ENCODE measurements around the gene GP1BB. TPM values are rescaled to one million over a fixed set of nuclear protein-coding genes. Genes with fewer than 3 reads are reported as not detected.

GP1BB gene
- total and polyA plus RNA-seq, 2 of the 13 experiments (the other 11 are each of a cell fraction or from before 2014, with no cell fraction given): not detected

DNA sequence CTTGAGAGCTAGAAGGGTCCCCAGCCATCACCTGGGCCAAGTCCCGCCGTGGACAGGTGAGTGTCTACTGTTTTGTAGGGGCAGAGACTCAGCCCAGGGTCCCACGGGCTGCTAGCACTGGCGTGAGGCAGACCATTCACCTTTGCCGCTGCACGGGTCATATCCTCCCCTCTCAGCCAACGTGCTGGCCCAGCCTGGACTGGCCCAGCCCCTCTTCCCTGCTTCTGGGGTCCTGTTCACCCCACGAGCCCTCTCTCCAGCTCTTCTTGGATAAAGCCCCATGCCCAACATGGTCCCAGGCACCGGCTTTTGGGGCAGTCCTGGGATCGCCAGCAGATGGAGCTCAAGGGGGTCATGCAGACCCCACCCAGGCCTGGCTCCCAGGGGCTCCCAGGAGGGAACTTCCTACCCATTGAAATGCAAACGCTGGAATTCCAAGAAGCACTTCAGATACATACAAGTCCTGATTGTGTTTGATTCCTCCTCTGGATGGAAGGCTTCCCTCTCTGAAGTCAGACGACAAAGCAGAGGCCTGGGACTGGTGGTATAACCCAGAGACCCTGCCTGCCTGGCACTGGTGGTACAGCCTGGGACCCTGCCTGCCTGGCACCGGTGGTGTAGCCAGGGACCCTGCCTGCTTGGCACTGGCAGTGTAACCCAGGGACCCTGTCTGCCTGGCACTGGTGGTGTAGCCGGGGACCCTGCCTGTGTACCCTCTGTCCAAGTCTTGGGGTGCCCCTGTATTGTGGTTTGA, 18.0 kb upstream of the GP1BB start:
- Histone ChIP-seq H3K79me2 (ENCODE audit: insufficient read depth, low read length) (no peaks in the 10 kb centered on the region), H3K36me3 (replicated peaks in 1 of 2; ENCODE audit: control insufficient read depth in 1 of 2, insufficient read depth in 2 of 2, low read length in 2 of 2) (no peaks in the 10 kb centered on the region), H2AFZ (ENCODE audit: low read length) (no peak overlapping the region), H3K27me3 (ENCODE audit: control insufficient read depth in 1 of 2, insufficient read depth in 2 of 2, low read length in 2 of 2) (peaks cover 8 to 64% of the 10 kb centered on the region in 2 experiments; a peak in 4 of 5 replicates), H3K27ac (ENCODE audit: extremely low read length, insufficient read depth, low read length) (no peak overlapping the region), H3K4me2 (ENCODE audit: low read depth, low read length) (no peak overlapping the region), H3K9ac (ENCODE audit: insufficient read depth, low read depth, low read length) (no peak overlapping the region), H3K4me3 (replicated peaks in 1 of 3; ENCODE audit: insufficient read depth in 1 of 3, low read depth in 2 of 3, low read length in 3 of 3) (no peak overlapping the region), H3K9me3 (ENCODE audit: low read length) (no peaks in the 10 kb centered on the region), H4K20me1 (ENCODE audit: insufficient read depth, low read length) (no peaks in the 10 kb centered on the region), H3K4me1 (ENCODE audit: insufficient read depth, low read length) (peaks cover 17% of the 10 kb centered on the region)
- intact Hi-C loops (cut with micrococcal nuclease; ENCODE audit: unreplicated experiment): no loop called here
- WGBS (ENCODE audit: low lambda C conversion rate): 44% methylated on average over 12 of the region's 14 CpGs
- DNase-seq (ENCODE audit: low spot score) (no peak), ATAC-seq (peak; percentile 20; the same call in 2 of the 3 replicates), FAIRE-seq (no peak)
- CTCF ChIA-PET (ENCODE audit: low intra/inter-chr PET ratio, low total read pairs): no interaction called here
- POLR2A ChIA-PET: no interaction called here
- in situ Hi-C loops (cut with HindIII; ENCODE audit: extremely low pct_ligation_motif_present, low pct_unique_long_range_greater_than_20kb): no loop called here
- TF ChIP-seq ZKSCAN1 (IDR thresholded peaks at IDR 0.05; ENCODE audit: low read length): no peak
- TF ChIP-seq, protein P1, sequence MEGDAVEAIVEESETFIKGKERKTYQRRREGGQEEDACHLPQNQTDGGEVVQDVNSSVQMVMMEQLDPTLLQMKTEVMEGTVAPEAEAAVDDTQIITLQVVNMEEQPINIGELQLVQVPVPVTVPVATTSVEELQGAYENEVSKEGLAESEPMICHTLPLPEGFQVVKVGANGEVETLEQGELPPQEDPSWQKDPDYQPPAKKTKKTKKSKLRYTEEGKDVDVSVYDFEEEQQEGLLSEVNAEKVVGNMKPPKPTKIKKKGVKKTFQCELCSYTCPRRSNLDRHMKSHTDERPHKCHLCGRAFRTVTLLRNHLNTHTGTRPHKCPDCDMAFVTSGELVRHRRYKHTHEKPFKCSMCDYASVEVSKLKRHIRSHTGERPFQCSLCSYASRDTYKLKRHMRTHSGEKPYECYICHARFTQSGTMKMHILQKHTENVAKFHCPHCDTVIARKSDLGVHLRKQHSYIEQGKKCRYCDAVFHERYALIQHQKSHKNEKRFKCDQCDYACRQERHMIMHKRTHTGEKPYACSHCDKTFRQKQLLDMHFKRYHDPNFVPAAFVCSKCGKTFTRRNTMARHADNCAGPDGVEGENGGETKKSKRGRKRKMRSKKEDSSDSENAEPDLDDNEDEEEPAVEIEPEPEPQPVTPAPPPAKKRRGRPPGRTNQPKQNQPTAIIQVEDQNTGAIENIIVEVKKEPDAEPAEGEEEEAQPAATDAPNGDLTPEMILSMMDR (CRISPR knock-in tag; IDR thresholded peaks at IDR 0.05): 0 out of 2 replicates have a peak, but pooled peaks have one; percentile 13
- BruUV-seq (replicated peaks): no TSS peak

DNA sequence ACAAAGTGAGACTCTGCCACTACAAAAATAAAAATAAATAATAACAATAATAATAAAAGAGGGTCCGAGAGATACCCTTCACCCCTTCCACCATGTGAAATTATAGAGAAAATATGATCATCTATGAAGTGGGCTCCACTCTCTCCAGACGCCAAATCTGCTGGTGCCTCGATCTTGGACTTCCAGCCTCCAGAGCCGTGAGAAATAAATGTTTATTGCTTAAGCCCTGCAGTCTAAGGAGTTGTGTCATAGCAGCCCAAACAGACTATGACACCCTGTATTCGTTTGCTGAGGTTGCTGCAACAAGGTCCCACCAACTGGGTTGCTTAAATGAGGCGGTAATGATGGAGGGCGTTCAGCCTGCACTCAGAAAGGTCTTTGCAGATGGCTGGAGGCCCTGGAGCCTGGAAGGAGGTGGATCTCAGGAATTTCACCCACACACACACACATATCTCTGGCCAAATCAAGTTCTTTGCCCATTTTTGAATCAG, 16.6 kb upstream of the GP1BB start:
- WGBS (ENCODE audit: low lambda C conversion rate): 29% methylated on average over 6 of the region's 7 CpGs
- in situ Hi-C loops (cut with HindIII; ENCODE audit: extremely low pct_ligation_motif_present, low pct_unique_long_range_greater_than_20kb): no loop called here
- H3K4me2 ChIP-seq (ENCODE audit: low read depth, low read length): no peak overlapping the region
- TF ChIP-seq ZNF451 (CRISPR knock-in tag; IDR thresholded peaks at IDR 0.05): no peak
- TF ChIP-seq ZNF225 (CRISPR knock-in tag; IDR thresholded peaks at IDR 0.05): no peak
- TF ChIP-seq ZKSCAN5 (CRISPR knock-in tag; IDR thresholded peaks at IDR 0.05): no peak
- TF ChIP-seq, protein P2, sequence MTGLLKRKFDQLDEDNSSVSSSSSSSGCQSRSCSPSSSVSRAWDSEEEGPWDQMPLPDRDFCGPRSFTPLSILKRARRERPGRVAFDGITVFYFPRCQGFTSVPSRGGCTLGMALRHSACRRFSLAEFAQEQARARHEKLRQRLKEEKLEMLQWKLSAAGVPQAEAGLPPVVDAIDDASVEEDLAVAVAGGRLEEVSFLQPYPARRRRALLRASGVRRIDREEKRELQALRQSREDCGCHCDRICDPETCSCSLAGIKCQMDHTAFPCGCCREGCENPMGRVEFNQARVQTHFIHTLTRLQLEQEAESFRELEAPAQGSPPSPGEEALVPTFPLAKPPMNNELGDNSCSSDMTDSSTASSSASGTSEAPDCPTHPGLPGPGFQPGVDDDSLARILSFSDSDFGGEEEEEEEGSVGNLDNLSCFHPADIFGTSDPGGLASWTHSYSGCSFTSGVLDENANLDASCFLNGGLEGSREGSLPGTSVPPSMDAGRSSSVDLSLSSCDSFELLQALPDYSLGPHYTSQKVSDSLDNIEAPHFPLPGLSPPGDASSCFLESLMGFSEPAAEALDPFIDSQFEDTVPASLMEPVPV (CRISPR knock-in tag; IDR thresholded peaks at IDR 0.05): no peak
- TF ChIP-seq ZFY (CRISPR knock-in tag; IDR thresholded peaks at IDR 0.05): no peak
- TF ChIP-seq, protein P3, sequence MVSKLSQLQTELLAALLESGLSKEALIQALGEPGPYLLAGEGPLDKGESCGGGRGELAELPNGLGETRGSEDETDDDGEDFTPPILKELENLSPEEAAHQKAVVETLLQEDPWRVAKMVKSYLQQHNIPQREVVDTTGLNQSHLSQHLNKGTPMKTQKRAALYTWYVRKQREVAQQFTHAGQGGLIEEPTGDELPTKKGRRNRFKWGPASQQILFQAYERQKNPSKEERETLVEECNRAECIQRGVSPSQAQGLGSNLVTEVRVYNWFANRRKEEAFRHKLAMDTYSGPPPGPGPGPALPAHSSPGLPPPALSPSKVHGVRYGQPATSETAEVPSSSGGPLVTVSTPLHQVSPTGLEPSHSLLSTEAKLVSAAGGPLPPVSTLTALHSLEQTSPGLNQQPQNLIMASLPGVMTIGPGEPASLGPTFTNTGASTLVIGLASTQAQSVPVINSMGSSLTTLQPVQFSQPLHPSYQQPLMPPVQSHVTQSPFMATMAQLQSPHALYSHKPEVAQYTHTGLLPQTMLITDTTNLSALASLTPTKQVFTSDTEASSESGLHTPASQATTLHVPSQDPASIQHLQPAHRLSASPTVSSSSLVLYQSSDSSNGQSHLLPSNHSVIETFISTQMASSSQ (IDR thresholded peaks at IDR 0.05; ENCODE audit: low read depth): no peak
- TF ChIP-seq, protein P3 (CRISPR knock-in tag; IDR thresholded peaks at IDR 0.05; ENCODE audit: borderline replicate concordance): no peak
- TF ChIP-seq ZNF256 (CRISPR knock-in tag; conservative IDR thresholded peaks at IDR 0.05): no peak
- no peak for TF ChIP-seq GATAD2A (CRISPR knock-in tag; IDR thresholded peaks at IDR 0.05)

More for the DNA sequence above, 16.6 kb upstream of the GP1BB start:
- no peak overlapping the region for H2AFZ ChIP-seq (ENCODE audit: low read length)
- H3K27ac ChIP-seq (ENCODE audit: extremely low read length, insufficient read depth, low read length): no peak overlapping the region
- peaks cover 17% of the 10 kb centered on the region for H3K4me1 ChIP-seq (ENCODE audit: insufficient read depth, low read length)
- CTCF ChIA-PET (ENCODE audit: low intra/inter-chr PET ratio, low total read pairs): no interaction called here
- no peak overlapping the region for H3K9ac ChIP-seq (ENCODE audit: insufficient read depth, low read depth, low read length)
- no peaks in the 10 kb centered on the region for H3K79me2 ChIP-seq (ENCODE audit: insufficient read depth, low read length)
- H3K4me3 ChIP-seq (replicated peaks in 1 of 3; ENCODE audit: insufficient read depth in 1 of 3, low read depth in 2 of 3, low read length in 3 of 3): no peak overlapping the region
- H3K9me3 ChIP-seq (ENCODE audit: low read length): no peaks in the 10 kb centered on the region
- no peaks in the 10 kb centered on the region for H4K20me1 ChIP-seq (ENCODE audit: insufficient read depth, low read length)
- peaks cover 8 to 71% of the 10 kb centered on the region in 2 experiments; a peak in 4 of 5 replicates for H3K27me3 ChIP-seq (ENCODE audit: control insufficient read depth in 1 of 2, insufficient read depth in 2 of 2, low read length in 2 of 2)
- intact Hi-C loops (cut with micrococcal nuclease; ENCODE audit: unreplicated experiment): no loop called here
- ATAC-seq: no peak
- H3K36me3 ChIP-seq (replicated peaks in 1 of 2; ENCODE audit: control insufficient read depth in 1 of 2, insufficient read depth in 2 of 2, low read length in 2 of 2): no peaks in the 10 kb centered on the region
- POLR2A ChIA-PET: no interaction called here
- BruUV-seq (replicated peaks): no TSS peak
- no peak for FAIRE-seq
- DNase-seq (ENCODE audit: low spot score): no peak

All from HepG2 (cell line).